Measurements from ENCODE around the gene TSPAN14.
A peak's percentile ranks its signal among the peaks of the same experiment; 100 is the strongest.

Gene TSPAN14

GRCh38 chr10:80409121-80409520 is 45.0 kb upstream of the TSPAN14 start:
- H3K9ac ChIP-seq (ENCODE audit: low read depth, low read length, poor library complexity, severe bottlenecking), result peak overlapping the region; percentile 88
- peaks cover 57% of the 10 kb centered on the region for H3K79me2 ChIP-seq (ENCODE audit: insufficient read depth, low read length)
- no peaks in the 10 kb centered on the region for H3K27me3 ChIP-seq (ENCODE audit: insufficient read depth, low read length, poor library complexity, severe bottlenecking)
- H3K36me3 ChIP-seq (ENCODE audit: insufficient read depth, low read length), result no peaks in the 10 kb centered on the region
- H2AFZ ChIP-seq (ENCODE audit: low read length), result peak overlapping the region; percentile 97
- H3F3A ChIP-seq (ENCODE audit: low read depth), result no peaks in the 10 kb centered on the region
- peak overlapping the region; percentile 86 for H3K4me3 ChIP-seq (ENCODE audit: low read length, poor library complexity, severe bottlenecking)
- TF ChIP-seq EZH2phosphoT487 (IDR thresholded peaks at IDR 0.05; ENCODE audit: borderline replicate concordance) (no peak), CTCF (conservative IDR thresholded peaks at IDR 0.05; ENCODE audit: low read length) (no peak)
- H4K20me1 ChIP-seq (ENCODE audit: insufficient read depth, low read length, poor library complexity, severe bottlenecking), result peaks cover 14% of the 10 kb centered on the region
- peak overlapping the region; percentile 73 for H3K4me2 ChIP-seq (ENCODE audit: low read depth, low read length, poor library complexity, severe bottlenecking)
- no peaks in the 10 kb centered on the region for H3K9me2 ChIP-seq (replicated peaks; ENCODE audit: low read depth, low read length)
- H3K4me1 ChIP-seq (ENCODE audit: insufficient read depth, low read length, poor library complexity, severe bottlenecking), result peaks cover 63% of the 10 kb centered on the region
- no peaks in the 10 kb centered on the region for H3K9me3 ChIP-seq (ENCODE audit: insufficient read depth, low read depth, low read length)

GRCh38 chr10:80410122-80410521 is 44.0 kb upstream of the TSPAN14 start:
- H3K4me2 ChIP-seq (ENCODE audit: low read depth, low read length, poor library complexity, severe bottlenecking), result peak overlapping the region; percentile 73
- H3K79me2 ChIP-seq (ENCODE audit: insufficient read depth, low read length), result peaks cover 67% of the 10 kb centered on the region
- peaks cover 65% of the 10 kb centered on the region for H3K4me1 ChIP-seq (ENCODE audit: insufficient read depth, low read length, poor library complexity, severe bottlenecking)
- peak overlapping the region; percentile 88 for H3K9ac ChIP-seq (ENCODE audit: low read depth, low read length, poor library complexity, severe bottlenecking)
- H3K9me2 ChIP-seq (replicated peaks; ENCODE audit: low read depth, low read length), result no peaks in the 10 kb centered on the region
- peak overlapping the region; percentile 86 for H3K4me3 ChIP-seq (ENCODE audit: low read length, poor library complexity, severe bottlenecking)
- no peaks in the 10 kb centered on the region for H3F3A ChIP-seq (ENCODE audit: low read depth)
- H2AFZ ChIP-seq (ENCODE audit: low read length), result no peak overlapping the region
- no peaks in the 10 kb centered on the region for H3K9me3 ChIP-seq (ENCODE audit: insufficient read depth, low read depth, low read length)
- no peaks in the 10 kb centered on the region for H3K36me3 ChIP-seq (ENCODE audit: insufficient read depth, low read length)
- peaks cover 14% of the 10 kb centered on the region for H4K20me1 ChIP-seq (ENCODE audit: insufficient read depth, low read length, poor library complexity, severe bottlenecking)
- no peaks in the 10 kb centered on the region for H3K27me3 ChIP-seq (ENCODE audit: insufficient read depth, low read length, poor library complexity, severe bottlenecking)
- TF ChIP-seq EZH2phosphoT487 (IDR thresholded peaks at IDR 0.05; ENCODE audit: borderline replicate concordance) (no peak), CTCF (conservative IDR thresholded peaks at IDR 0.05; ENCODE audit: low read length) (no peak)

GRCh38 chr10:80410578-80411145 is 43.4 kb upstream of the TSPAN14 start:
- H4K20me1 ChIP-seq (ENCODE audit: insufficient read depth, low read length, poor library complexity, severe bottlenecking), result peaks cover 15% of the 10 kb centered on the region
- H2AFZ ChIP-seq (ENCODE audit: low read length), result no peak overlapping the region
- peak overlapping the region; percentile 88 for H3K9ac ChIP-seq (ENCODE audit: low read depth, low read length, poor library complexity, severe bottlenecking)
- no peaks in the 10 kb centered on the region for H3F3A ChIP-seq (ENCODE audit: low read depth)
- H3K9me3 ChIP-seq (ENCODE audit: insufficient read depth, low read depth, low read length), result no peaks in the 10 kb centered on the region
- no peaks in the 10 kb centered on the region for H3K27me3 ChIP-seq (ENCODE audit: insufficient read depth, low read length, poor library complexity, severe bottlenecking)
- H3K4me3 ChIP-seq (ENCODE audit: low read length, poor library complexity, severe bottlenecking), result peak overlapping the region; percentile 86
- peaks cover 70% of the 10 kb centered on the region for H3K4me1 ChIP-seq (ENCODE audit: insufficient read depth, low read length, poor library complexity, severe bottlenecking)
- no peaks in the 10 kb centered on the region for H3K9me2 ChIP-seq (replicated peaks; ENCODE audit: low read depth, low read length)
- peak overlapping the region; percentile 73 for H3K4me2 ChIP-seq (ENCODE audit: low read depth, low read length, poor library complexity, severe bottlenecking)
- TF ChIP-seq CTCF (conservative IDR thresholded peaks at IDR 0.05; ENCODE audit: low read length) (no peak), EZH2phosphoT487 (IDR thresholded peaks at IDR 0.05; ENCODE audit: borderline replicate concordance) (no peak)
- H3K36me3 ChIP-seq (ENCODE audit: insufficient read depth, low read length), result no peaks in the 10 kb centered on the region
- H3K79me2 ChIP-seq (ENCODE audit: insufficient read depth, low read length), result peaks cover 73% of the 10 kb centered on the region
